Stomach (tissue), 4 donors: Measurements from ENCODE around the gene CCDC90B.

Experiments
- CTCF ChIP-seq, 7 experiments: fragments of 450-650 bp in 4 of 7; fragments of 200-600 bp in 3 of 7; sonication (generic) in 3 of 7; IDR thresholded peaks; one replicate each; pipeline ENCODE4 v1.5.1; 2016 to 2019; ENCODE audit warnings: antibody characterized with exemption in 7 of 7, control low read depth in 2 of 7, mild to moderate bottlenecking in 1 of 7
- EP300 ChIP-seq: sonication (generic); formaldehyde crosslinking; IDR thresholded peaks from one replicate; pipeline ENCODE4 v1.6.1; 2017; ENCODE audit warnings: antibody characterized with exemption
- POLR2A ChIP-seq, 4 donors: fragments of 450-650 bp; IDR thresholded peaks; one replicate each; pipeline ENCODE4 v1.6.1; 2016; ENCODE audit warnings: antibody characterized with exemption in 4 of 4, control low read depth in 2 of 4, mild to moderate bottlenecking in 1 of 4, moderate library complexity in 1 of 4

GRCh38 chr11:83252941-83253340 is 33.2 kb downstream of the CCDC90B start:
- TF ChIP-seq CTCF (IDR thresholded peaks at IDR 0.05) (no peak), EP300 (no peak), POLR2A (IDR thresholded peaks at IDR 0.05) (no peak)
